Measurements from ENCODE around the gene LRRC1. TPM values are rescaled to one million over a fixed set of nuclear protein-coding genes. Genes with fewer than 3 reads are reported as not detected.
A peak's percentile ranks its signal among the peaks of the same experiment; 100 is the strongest.

LRRC1 gene
- total and polyA plus RNA-seq, 2 donors (not counting 1 experiment from before 2014, with no cell fraction given) = 3.8 to 12.1 TPM

DNA sequence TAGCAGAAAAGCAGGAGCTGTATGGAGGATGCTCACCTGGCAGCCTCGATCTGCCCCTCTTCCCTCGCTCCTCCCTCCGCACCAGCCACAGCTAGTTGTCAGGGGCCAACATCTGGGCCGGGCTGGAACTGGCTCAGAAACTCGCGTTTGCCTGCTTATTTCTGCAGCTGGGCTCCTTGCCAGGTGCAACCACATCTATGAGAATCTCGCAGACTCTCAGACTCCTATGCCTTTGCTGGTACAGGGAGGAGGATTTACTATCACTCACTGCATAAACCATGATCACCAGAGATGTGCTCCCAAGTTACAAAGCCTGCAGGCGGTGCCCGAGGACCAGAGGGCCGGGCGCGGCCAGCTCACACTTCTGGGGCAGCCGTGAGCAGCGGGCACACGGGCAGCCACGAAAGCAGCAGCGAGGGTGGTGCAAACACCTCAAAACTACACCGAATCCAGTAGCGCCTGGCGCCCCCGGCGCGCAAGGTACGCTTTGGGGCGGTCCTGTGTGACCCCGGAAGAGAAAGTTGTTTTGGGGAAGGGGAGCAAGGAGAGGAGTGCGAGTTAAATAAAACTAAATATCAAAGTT is 577 bp upstream of the LRRC1 start:
- peak overlapping the region; percentile 91 for H3K4me2 ChIP-seq (ENCODE audit: extremely low read depth, insufficient read depth, low read length)
- H3K4me1 ChIP-seq (ENCODE audit: control insufficient read depth, extremely low read depth, insufficient read depth, low read length) = peaks cover 2% of the 10 kb centered on the region
- peak overlapping the region; percentile 91 for H2AFZ ChIP-seq (ENCODE audit: low read length)
- TF ChIP-seq EZH2 (IDR thresholded peaks at IDR 0.05; ENCODE audit: low read length, missing control alignments) = no peak
- TF ChIP-seq, protein P1, sequence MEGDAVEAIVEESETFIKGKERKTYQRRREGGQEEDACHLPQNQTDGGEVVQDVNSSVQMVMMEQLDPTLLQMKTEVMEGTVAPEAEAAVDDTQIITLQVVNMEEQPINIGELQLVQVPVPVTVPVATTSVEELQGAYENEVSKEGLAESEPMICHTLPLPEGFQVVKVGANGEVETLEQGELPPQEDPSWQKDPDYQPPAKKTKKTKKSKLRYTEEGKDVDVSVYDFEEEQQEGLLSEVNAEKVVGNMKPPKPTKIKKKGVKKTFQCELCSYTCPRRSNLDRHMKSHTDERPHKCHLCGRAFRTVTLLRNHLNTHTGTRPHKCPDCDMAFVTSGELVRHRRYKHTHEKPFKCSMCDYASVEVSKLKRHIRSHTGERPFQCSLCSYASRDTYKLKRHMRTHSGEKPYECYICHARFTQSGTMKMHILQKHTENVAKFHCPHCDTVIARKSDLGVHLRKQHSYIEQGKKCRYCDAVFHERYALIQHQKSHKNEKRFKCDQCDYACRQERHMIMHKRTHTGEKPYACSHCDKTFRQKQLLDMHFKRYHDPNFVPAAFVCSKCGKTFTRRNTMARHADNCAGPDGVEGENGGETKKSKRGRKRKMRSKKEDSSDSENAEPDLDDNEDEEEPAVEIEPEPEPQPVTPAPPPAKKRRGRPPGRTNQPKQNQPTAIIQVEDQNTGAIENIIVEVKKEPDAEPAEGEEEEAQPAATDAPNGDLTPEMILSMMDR (conservative IDR thresholded peaks at IDR 0.05 in 1 of 2, IDR thresholded peaks at IDR 0.05 in 1 of 2; ENCODE audit: low read depth in 1 of 2, low read length in 2 of 2) = peak; percentile 55 to 77
- no peaks in the 10 kb centered on the region for H3K9me3 ChIP-seq (ENCODE audit: control insufficient read depth, insufficient read depth, low read depth, low read length)
- peak overlapping the region; percentile 70 to 95 (median 85) for H3K4me3 ChIP-seq (replicated peaks in 1 of 4; ENCODE audit: control extremely low read depth in 1 of 4, insufficient read depth in 1 of 4, low read depth in 3 of 4, low read length in 4 of 4)
- no peaks in the 10 kb centered on the region for H3K27me3 ChIP-seq (ENCODE audit: control insufficient read depth, insufficient read depth, low read length)
- H3K27ac ChIP-seq (ENCODE audit: insufficient read depth, low read length) = peak overlapping the region; percentile 53
- H3K9ac ChIP-seq (ENCODE audit: insufficient read depth, low read length) = peak overlapping the region; percentile 33
- no peaks in the 10 kb centered on the region for H4K20me1 ChIP-seq (ENCODE audit: control insufficient read depth, extremely low read depth, insufficient read depth, low read length)
- DNase-seq (ENCODE audit: low read depth in 2 of 2) = peak; percentile 88 to 93
- H3K79me2 ChIP-seq (ENCODE audit: control insufficient read depth, insufficient read depth, low read length) = peaks cover 11% of the 10 kb centered on the region
- H3K36me3 ChIP-seq (ENCODE audit: control insufficient read depth, insufficient read depth, low read length) = no peaks in the 10 kb centered on the region

- TF ChIP-seq, protein P1 (conservative IDR thresholded peaks at IDR 0.05 in 1 of 2, IDR thresholded peaks at IDR 0.05 in 1 of 2; ENCODE audit: low read depth in 1 of 2, low read length in 2 of 2) = no peak
- TF ChIP-seq EZH2 (IDR thresholded peaks at IDR 0.05; ENCODE audit: low read length, missing control alignments) = no peak
- H3K27ac ChIP-seq (ENCODE audit: insufficient read depth, low read length) = peak overlapping the region; percentile 16
Observed at GRCh38 chr6:53795340-53795701, 516 bp downstream of the LRRC1 start.

DNA sequence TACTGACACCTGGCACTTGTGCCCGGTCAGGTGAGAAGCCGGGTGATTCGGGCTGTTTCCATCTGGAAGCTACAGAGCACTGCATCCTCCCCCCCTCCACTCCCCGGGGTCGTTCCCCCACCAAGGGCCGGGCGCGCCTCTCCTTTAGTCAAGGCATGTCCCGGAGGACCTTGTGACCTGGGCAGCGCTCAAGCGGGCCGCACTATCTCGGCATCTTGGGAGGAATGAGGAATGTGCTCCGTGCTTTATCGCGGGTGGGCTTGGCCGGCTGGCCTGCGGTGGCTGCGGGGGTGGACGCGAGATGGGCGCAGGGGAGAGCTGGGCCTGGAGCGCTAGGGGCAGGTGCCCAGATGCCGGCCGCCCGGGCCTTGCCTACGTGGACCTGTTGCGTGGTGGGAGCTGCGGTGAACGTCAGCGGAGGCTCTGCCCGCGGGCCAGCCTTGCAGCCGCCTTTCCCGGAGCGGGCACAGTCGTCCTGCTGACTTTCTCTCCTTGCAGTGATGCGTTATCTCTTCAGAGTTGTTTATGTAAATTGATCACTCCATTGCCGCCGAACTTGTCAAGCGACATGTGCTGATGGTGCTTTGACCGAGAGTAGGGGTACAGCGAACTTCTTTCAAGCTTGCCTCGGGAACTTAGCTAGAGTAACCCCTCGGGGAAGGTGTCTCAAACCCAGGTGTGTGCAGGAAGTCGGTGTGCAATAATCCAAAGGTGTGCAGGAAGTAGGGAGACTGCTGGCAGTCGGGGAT is 1.1 kb downstream of the LRRC1 start:
- Histone ChIP-seq H3K36me3 (ENCODE audit: control insufficient read depth, insufficient read depth, low read length) (no peaks in the 10 kb centered on the region), H3K9me3 (ENCODE audit: control insufficient read depth, insufficient read depth, low read depth, low read length) (no peaks in the 10 kb centered on the region), H3K79me2 (ENCODE audit: control insufficient read depth, insufficient read depth, low read length) (peaks cover 11% of the 10 kb centered on the region), H3K27ac (ENCODE audit: insufficient read depth, low read length) (peak overlapping the region; percentile 16), H3K4me3 (replicated peaks in 1 of 4; ENCODE audit: control extremely low read depth in 1 of 4, insufficient read depth in 1 of 4, low read depth in 3 of 4, low read length in 4 of 4) (peak overlapping the region; percentile 70 to 97 (median 89)), H4K20me1 (ENCODE audit: control insufficient read depth, extremely low read depth, insufficient read depth, low read length) (no peaks in the 10 kb centered on the region), H3K9ac (ENCODE audit: insufficient read depth, low read length) (peak overlapping the region; percentile 32), H3K4me2 (ENCODE audit: extremely low read depth, insufficient read depth, low read length) (peak overlapping the region; percentile 95), H3K27me3 (ENCODE audit: control insufficient read depth, insufficient read depth, low read length) (no peaks in the 10 kb centered on the region), H2AFZ (ENCODE audit: low read length) (peak overlapping the region; percentile 86), H3K4me1 (ENCODE audit: control insufficient read depth, extremely low read depth, insufficient read depth, low read length) (peaks cover 2% of the 10 kb centered on the region)
- TF ChIP-seq, protein P1 (conservative IDR thresholded peaks at IDR 0.05 in 1 of 2, IDR thresholded peaks at IDR 0.05 in 1 of 2; ENCODE audit: low read depth in 1 of 2, low read length in 2 of 2) = no peak
- no peak for TF ChIP-seq EZH2 (IDR thresholded peaks at IDR 0.05; ENCODE audit: low read length, missing control alignments)
- DNase-seq (ENCODE audit: low read depth in 2 of 2) = peak in 1 of 2 donors; percentile 47

More at GRCh38 chr6:53795340-53795701, 516 bp downstream of the LRRC1 start:
- H3K4me2 ChIP-seq (ENCODE audit: extremely low read depth, insufficient read depth, low read length) = peak overlapping the region; percentile 95
- H3K4me1 ChIP-seq (ENCODE audit: control insufficient read depth, extremely low read depth, insufficient read depth, low read length) = peaks cover 2% of the 10 kb centered on the region
- H2AFZ ChIP-seq (ENCODE audit: low read length) = peak overlapping the region; percentile 86
- no peak for DNase-seq (ENCODE audit: low read depth in 2 of 2)
- no peaks in the 10 kb centered on the region for H4K20me1 ChIP-seq (ENCODE audit: control insufficient read depth, extremely low read depth, insufficient read depth, low read length)
- no peaks in the 10 kb centered on the region for H3K36me3 ChIP-seq (ENCODE audit: control insufficient read depth, insufficient read depth, low read length)
- H3K9me3 ChIP-seq (ENCODE audit: control insufficient read depth, insufficient read depth, low read depth, low read length) = no peaks in the 10 kb centered on the region
- peak overlapping the region; percentile 70 to 97 (median 89) for H3K4me3 ChIP-seq (replicated peaks in 1 of 4; ENCODE audit: control extremely low read depth in 1 of 4, insufficient read depth in 1 of 4, low read depth in 3 of 4, low read length in 4 of 4)
- peak overlapping the region; percentile 33 for H3K9ac ChIP-seq (ENCODE audit: insufficient read depth, low read length)
- H3K27me3 ChIP-seq (ENCODE audit: control insufficient read depth, insufficient read depth, low read length) = no peaks in the 10 kb centered on the region
- H3K79me2 ChIP-seq (ENCODE audit: control insufficient read depth, insufficient read depth, low read length) = peaks cover 11% of the 10 kb centered on the region

Measured in fibroblast of lung (primary cell).